D721Med (cell line): ENCODE data around the gene LANCL1.
A peak's percentile ranks its signal among the peaks of the same experiment; 100 is the strongest.
"Not testable (repeated sequence)": the region's sequence is repeated elsewhere in the genome, so short reads cannot be mapped to it uniquely, and the experiment has no call there.

Experiments
- DNase-seq: peaks from one replicate; pipeline ENCODE4 v3.0.0; 2011; ENCODE audit warnings: low spot score; ENCODE audit not compliant: insufficient read length
- FAIRE-seq: peaks from 2 replicates; lab custom pipeline; 2011; peaks lifted over from hg19 to GRCh38; lab: Jason Lieb, UNC
- CTCF ChIP-seq: IDR thresholded peaks from 2 replicates; pipeline ENCODE4 v1.5.1; 2012; ENCODE audit warnings: mild to moderate bottlenecking, control low read depth; ENCODE audit not compliant: insufficient read depth; ENCODE audit errors: missing control alignments

Gene LANCL1

GRCh38 chr2:210459880-210460279 is 16.7 kb downstream of the LANCL1 start:
- DNase-seq: no peak
- peak; percentile 38 for FAIRE-seq
- TF ChIP-seq CTCF: no peak

GRCh38 chr2:210459407-210459806 is 17.2 kb downstream of the LANCL1 start:
- TF ChIP-seq CTCF: no peak
- FAIRE-seq (no peak), DNase-seq (no peak)

GRCh38 chr2:210458395-210458794 is 18.2 kb downstream of the LANCL1 start:
- DNase-seq: no peak
- FAIRE-seq: no peak
- TF ChIP-seq CTCF: no peak

- FAIRE-seq: peak; percentile 75
- TF ChIP-seq CTCF: no peak
- no peak for DNase-seq
Observed at GRCh38 chr2:210456571-210456970, 20.0 kb downstream of the LANCL1 start.

GRCh38 chr2:210454336-210454735 is 22.2 kb downstream of the LANCL1 start:
- FAIRE-seq: no peak
- no peak for TF ChIP-seq CTCF
- DNase-seq: no peak

GRCh38 chr2:210452194-210452593 is 24.4 kb downstream of the LANCL1 start:
- DNase-seq: no peak
- FAIRE-seq: no peak
- TF ChIP-seq CTCF: no peak

- FAIRE-seq, DNase-seq: not testable (repeated sequence)
Observed at GRCh38 chr2:210450942-210451341, 25.6 kb downstream of the LANCL1 start.

GRCh38 chr2:210445732-210446131 is 30.8 kb downstream of the LANCL1 start:
- TF ChIP-seq CTCF: no peak
- no peak for DNase-seq
- no peak for FAIRE-seq
